HTR-8/SVneo (cell line): ENCODE results near the gene PROX2.

Source experiments
- DNase-seq: peaks from one replicate; pipeline ENCODE4 v3.0.0; 2011; ENCODE audit warnings: low spot score, mixed read lengths; ENCODE audit not compliant: insufficient read length
- FAIRE-seq: peaks from 2 replicates; lab custom pipeline; 2011; peaks lifted over from hg19 to GRCh38; lab: Jason Lieb, UNC

The PROX2 gene

DNA sequence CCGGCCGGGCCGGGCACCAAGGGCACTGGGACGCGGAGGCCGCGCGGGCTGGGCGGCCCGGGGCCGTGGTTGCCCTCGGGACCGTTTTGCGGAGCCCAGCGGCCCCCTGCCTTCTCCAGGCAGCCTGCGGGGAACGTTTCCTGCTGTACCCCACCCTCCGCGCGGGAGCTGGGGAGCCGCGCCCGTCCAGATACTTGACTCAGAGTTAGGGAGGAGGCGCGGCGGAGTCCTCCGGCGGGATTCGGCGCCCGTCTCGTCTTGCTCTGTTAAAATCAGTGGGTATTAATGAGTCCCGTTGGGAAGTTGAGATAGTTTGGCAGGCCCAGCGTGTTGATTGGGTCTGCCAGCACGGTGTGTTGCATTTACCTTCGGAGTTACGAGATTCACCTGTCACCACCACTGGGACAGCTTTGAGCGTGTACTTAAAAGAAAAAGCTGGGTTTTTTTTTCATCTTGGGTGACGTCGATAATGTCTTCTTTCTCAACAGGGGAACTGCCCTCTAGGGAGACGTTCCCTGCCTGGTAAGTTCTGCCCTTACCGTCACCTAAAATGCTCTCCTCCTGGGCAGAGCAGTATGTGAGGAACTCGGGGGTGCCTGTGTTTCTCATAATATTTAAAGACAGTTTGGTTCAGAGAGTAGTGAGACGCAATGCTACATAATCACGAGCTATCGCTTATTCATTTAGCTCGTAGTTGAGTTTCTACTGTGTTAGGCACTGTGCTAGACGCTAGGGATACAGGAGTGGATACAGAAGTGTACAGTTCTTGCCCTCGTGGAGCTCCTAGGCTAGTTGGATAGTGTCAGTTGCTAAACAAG, 6.4 kb upstream of the PROX2 start:
- FAIRE-seq (no peak), DNase-seq (no peak)

GRCh38 chr14:74881431-74882102, 5.6 kb upstream of the PROX2 start, which contains the start of gene DLST:
Gene DLST (plus strand): TSS chr14:74881916. CDS start chr14:74881954, 38 bp downstream.
- FAIRE-seq (peak; percentile 99), DNase-seq (peak; percentile 100)

GRCh38 chr14:74879427-74880182, 3.7 kb upstream of the PROX2 start:
- DNase-seq (no peak), FAIRE-seq (no peak)

DNA sequence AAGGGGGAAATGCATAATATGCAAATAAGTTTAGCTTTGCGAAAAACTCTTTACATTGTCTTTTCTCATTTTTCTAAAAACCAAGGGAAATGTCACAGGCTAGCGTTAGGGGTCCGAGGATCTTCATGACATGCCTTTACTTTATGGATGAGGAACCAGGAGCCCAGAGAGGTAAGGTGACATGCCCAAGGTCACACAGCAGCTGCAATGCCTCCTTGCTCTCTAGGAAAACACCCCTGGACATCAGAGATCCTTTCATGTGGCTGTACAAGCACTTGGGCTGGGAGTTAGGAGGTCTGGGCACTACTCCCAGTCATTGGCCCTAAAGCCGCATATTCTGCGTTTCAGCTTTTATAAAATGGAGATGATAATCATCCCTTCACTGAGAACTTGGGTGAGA, 741 bp downstream of the PROX2 start:
- peak; percentile 71 for FAIRE-seq
- DNase-seq = no peak

DNA sequence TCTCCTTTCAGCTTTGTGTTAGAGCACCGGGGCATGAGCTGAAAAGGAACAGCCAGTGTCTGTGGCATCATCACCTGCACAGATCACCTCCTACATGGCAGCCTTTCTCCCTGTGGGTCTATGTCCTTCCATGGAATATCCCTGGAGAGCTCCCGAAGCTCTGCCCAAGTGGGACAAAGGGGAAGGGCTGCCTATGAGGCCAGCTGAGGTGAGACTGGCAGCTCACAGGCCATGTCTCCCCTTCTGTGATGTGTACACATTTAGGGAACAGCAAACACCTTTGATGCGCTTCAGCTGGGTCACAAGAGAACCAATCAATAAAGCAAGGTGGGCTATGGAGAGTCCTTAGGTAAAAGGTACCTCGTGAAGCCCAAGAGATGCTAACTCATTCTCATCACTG, 4.1 kb downstream of the PROX2 start:
- DNase-seq (no peak), FAIRE-seq (no peak)

DNA sequence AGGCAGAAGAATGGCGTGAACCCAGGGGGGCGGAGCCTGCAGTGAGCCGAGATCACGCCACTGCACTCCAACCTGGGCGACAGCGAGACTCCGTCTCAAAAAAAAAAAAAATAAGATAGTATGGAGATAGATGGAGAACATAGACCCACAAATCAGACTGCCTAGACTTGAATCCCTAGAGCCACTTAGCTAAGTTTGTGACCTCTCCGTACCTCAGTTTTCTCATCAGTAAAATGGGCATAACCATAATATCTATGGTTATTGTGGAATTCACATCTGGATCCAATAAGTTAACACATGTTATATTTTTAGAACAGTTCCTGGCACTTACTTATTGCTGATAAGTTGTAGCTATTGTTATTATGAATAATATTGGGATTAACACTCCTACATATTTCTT, 7.2 kb downstream of the PROX2 start:
- DNase-seq = no peak
- FAIRE-seq = no peak

DNA sequence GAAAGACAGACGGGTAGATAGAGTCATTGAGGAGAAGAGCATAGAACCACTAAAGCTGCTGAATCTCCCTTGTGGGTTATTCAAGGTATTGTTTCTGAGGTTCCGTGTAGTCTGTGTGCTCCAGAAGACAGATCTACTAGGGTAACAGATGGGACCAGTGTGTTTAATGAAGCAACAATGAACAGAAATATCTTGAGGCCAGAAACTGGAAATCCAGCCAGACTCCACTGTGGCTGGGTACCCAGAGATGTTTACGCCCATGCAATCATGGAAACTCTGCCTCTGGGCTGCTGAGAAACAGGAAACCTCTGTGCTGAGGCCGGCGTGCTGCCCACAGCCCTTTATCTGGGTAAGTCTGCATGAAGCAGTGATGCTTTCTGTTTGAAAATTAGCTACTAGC, 8.3 kb downstream of the PROX2 start:
- no peak for FAIRE-seq
- no peak for DNase-seq

DNA sequence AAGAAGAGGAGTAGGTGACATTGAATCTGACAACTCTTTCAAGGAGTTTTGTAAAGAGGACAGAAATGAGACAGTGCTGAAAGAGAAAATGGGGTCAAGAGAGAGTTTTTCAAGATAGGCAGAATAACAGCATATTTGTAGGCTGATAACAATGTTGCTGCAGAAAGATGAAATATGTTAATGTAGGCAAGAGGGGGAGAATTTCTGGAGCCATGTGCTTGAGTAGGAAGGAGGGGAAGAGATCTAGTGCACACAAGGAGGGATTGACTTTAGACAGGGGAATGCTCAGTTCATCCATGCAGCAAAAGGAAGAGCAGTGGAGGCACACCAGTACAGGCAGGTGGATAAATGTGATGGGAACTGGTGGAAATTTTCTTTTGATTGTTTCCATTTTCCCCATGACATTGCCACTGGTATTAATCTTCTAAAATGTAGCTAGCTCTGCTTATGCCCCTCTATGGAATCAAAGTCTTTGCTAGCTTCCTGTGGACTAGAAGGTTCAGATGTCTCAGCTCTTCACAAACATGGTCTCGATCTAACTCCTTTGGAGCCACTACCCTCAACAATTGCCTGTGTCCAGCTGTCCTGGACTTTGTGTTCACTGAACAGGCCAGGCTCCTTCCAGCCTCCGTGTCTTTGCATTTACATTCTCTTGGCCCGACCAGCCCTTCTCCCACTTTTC, 9.1 kb downstream of the PROX2 start:
- FAIRE-seq (peak; percentile 71), DNase-seq (no peak)

DNA sequence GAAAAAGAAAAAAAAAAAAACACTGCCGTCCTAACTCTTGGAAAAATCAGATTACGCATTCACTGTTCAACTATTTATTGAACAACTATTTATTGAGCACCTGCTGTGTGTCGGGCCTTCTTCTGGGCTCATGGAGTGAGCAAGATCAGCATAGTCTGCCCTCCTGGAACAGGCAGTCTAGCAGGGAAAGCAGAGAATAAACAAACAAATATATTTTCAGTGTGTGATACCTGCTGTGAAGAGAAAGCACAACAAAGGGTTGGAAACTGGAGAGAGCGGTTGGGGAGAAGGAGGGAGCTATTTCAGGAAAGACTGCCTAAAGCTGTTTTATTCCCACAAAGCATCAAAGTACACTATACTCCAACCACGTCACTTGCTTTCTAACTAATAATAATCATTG, 10.8 kb downstream of the PROX2 start:
- DNase-seq (no peak), FAIRE-seq (no peak)

DNA sequence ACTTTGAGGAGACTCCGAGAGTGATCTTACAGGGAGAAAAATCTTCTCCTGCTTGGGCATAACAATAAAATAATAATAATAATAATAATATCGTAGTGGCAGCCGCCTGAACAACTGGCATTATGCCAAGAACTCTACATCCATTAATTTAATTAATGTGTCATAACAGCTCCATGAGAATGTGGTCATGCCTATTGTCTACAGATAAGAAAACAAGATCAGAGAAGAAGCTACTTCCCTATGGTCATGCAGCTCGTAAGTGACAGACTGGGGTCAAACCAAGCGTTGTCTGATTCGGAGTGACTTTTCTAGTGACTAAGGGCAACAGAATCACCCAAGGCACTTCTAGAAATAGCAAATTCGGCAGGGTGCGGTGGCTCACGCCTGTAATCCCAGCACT, 11.7 kb downstream of the PROX2 start:
- no peak for DNase-seq
- peak; percentile 70 for FAIRE-seq

DNA sequence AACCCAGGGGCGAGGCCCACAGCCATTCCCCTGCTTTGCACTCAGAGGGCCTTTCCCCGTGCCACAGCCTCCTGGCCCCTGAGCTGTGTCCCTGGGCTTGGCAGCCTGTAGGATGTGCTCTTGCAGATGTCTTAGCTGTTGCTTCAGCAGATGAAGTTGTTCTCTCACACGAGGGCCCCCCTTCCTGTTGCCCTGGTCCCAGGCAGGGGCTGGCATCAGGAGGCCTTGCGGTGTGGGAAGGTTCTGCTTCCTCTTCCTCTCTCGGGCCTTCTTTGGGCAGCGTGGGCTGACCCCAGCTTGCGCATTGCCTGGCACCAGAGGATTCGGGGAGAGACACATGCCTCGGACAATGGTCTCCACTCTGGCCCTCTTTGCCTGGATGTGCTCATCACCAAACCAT, 12.7 kb downstream of the PROX2 start:
- DNase-seq (no peak), FAIRE-seq (peak; percentile 13)

- DNase-seq (no peak), FAIRE-seq (no peak)
Observed at GRCh38 chr14:74861734-74862090, 14.2 kb downstream of the PROX2 start.

- DNase-seq (peak; percentile 96), FAIRE-seq (peak; percentile 98)
Observed at GRCh38 chr14:74860899-74861733, 14.8 kb downstream of the PROX2 start.

GRCh38 chr14:74859757-74860552, 16.0 kb downstream of the PROX2 start:
- DNase-seq = no peak
- no peak for FAIRE-seq

DNA sequence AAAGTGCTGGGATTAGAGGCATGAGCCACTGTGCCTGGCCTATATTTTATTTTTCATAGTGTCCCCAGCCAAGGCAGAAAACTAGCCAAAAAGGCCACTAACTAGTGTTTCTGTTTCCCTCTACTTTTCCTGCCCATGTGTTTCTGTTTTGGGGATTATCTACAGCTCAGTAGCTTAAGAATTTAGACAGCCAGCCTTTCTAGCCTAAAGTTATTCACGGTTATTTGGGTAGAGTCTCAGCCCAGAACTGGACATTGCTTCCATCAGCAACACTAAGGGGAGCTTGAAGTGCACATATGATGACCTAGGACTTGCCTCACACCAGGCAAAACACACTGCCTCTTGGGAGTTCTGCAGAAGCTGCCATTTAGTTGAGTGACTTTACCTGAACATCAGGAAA, 17.9 kb downstream of the PROX2 start:
- DNase-seq = no peak
- peak; percentile 69 for FAIRE-seq

DNA sequence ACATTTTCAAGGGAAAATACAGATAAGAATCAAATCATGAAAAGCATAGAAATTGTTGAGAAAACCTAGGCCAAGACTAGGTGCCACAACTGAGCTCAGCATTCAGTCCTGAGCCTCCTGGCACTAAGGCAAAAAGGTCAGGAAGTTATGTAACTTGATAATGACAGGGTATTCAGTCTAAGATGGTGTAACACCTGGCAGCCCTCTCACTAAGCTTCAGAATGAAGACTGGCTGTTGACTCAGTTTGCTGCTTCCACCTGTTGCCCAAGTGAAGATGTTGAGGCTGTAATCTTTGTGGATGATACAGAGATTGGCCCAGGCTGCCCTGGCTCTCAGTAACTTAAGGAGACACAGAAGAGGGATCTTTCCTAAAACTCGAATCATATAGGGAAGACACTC, 19.6 kb downstream of the PROX2 start:
- DNase-seq (no peak), FAIRE-seq (no peak)

- FAIRE-seq = no peak
- DNase-seq = no peak
Observed at GRCh38 chr14:74855945-74856344, 20.0 kb downstream of the PROX2 start.

- DNase-seq = no peak
- no peak for FAIRE-seq
Observed at GRCh38 chr14:74855021-74855420, 20.9 kb downstream of the PROX2 start.

DNA sequence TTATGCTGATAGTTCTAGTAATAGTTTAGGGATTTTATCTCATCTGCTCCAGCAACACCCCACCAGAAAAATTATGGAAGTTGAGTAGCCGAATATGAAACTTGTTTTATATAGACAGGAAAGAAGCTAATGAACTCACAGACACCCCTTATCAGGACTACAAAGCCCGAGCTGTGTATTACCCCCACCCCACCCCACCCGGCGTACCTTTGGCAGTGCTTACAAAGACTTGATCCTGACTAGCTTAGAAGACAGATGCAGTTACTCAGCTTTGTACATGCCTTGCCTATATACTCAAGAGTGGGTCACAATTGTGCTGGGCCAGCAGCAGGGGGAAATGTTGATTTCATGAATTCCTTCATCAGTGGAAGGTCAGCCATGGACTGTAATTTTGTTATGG, 22.4 kb downstream of the PROX2 start:
- FAIRE-seq = no peak

More for the DNA sequence above, 22.4 kb downstream of the PROX2 start:
- no peak for DNase-seq
